HEK293T (cell line): Measurements from ENCODE around the gene MAPKAPK3.

ENCODE experiments used
- FOXM1 ChIP-seq: fragments of 450-650 bp; IDR thresholded peaks from 2 replicates; pipeline ENCODE4 v1.6.1; 2017; ENCODE audit warnings: mild to moderate bottlenecking, borderline replicate concordance
- HDGF ChIP-seq: fragments of 450-650 bp; IDR thresholded peaks from 2 replicates; pipeline ENCODE4 v1.6.1; 2017; ENCODE audit warnings: antibody characterized with exemption, borderline replicate concordance
- NFRKB ChIP-seq: fragments of 450-650 bp; IDR thresholded peaks from 2 replicates; pipeline ENCODE4 v1.6.1; 2016; ENCODE audit warnings: mild to moderate bottlenecking, moderate library complexity
- PKNOX1 ChIP-seq: fragments of 450-650 bp; IDR thresholded peaks from 2 replicates; pipeline ENCODE4 v1.6.1; 2016
- SP1 ChIP-seq: fragments of 450-650 bp; IDR thresholded peaks from 2 replicates; pipeline ENCODE4 v1.6.1; 2017
- SUZ12 ChIP-seq: fragments of 450-650 bp; IDR thresholded peaks from 2 replicates; pipeline ENCODE4 v1.6.1; 2016; ENCODE audit warnings: mild to moderate bottlenecking

- no peak for TF ChIP-seq FOXM1
- no peak for TF ChIP-seq SP1
- TF ChIP-seq SUZ12: no peak
- no peak for TF ChIP-seq NFRKB
- TF ChIP-seq PKNOX1: no peak
- TF ChIP-seq HDGF: no peak
Observed at GRCh38 chr3:50572158-50572557, 44.8 kb upstream of the MAPKAPK3 start.
